Brain microvascular endothelial cell (primary cell): ENCODE measurements around the gene MROH2A.

Experiments used
- DNase-seq: peaks from one replicate; pipeline ENCODE4 v3.0.0-alpha.2; 2020
- H3K27ac ChIP-seq: fragments of 250-450 bp; sonication (Bioruptor Pico); 2 replicates; pipeline ENCODE4 v1.5.1; 2020; ENCODE audit warnings: mild to moderate bottlenecking, moderate library complexity
- H3K27me3 ChIP-seq: fragments of 250-450 bp; sonication (Bioruptor Pico); replicated peaks from 2 replicates; pipeline ENCODE4 v1.5.1; 2020; ENCODE audit warnings: mild to moderate bottlenecking
- H3K36me3 ChIP-seq: fragments of 250-450 bp; sonication (Bioruptor Pico); replicated peaks from 2 replicates; pipeline ENCODE4 v1.5.1; 2020; ENCODE audit warnings: mild to moderate bottlenecking
- H3K4me3 ChIP-seq: 2 replicates; pipeline ENCODE4 v1.5.1; 2011; ENCODE audit warnings: low read depth, mild to moderate bottlenecking, control low read depth, low read length, moderate library complexity
- CTCF ChIP-seq: IDR thresholded peaks from 2 replicates; pipeline ENCODE4 v1.5.1; 2011; ENCODE audit warnings: low read depth, mild to moderate bottlenecking, moderate library complexity, low read length, control low read depth, inconsistent platforms; ENCODE audit errors: missing control alignments
- in situ Hi-C: cut with HindIII; loops from 2 replicates; pipeline ENCODE4 v1.10.0; 2017; ENCODE audit warnings: low sequenced_read_pairs, low pct_ligation_motif_present

The MROH2A gene

GRCh38 chr2:233858331-233858730 lies 80.2 kb downstream of the MROH2A start:
- in situ Hi-C loops = no loop called here
- no peak for DNase-seq
- Histone ChIP-seq H3K27ac (no peak overlapping the region), H3K27me3 (no peaks in the 10 kb centered on the region), H3K4me3 (no peak overlapping the region), H3K36me3 (no peaks in the 10 kb centered on the region)
- TF ChIP-seq CTCF = no peak

- H3K36me3 ChIP-seq = no peaks in the 10 kb centered on the region
- in situ Hi-C loops = no loop called here
These were observed 84.2 kb downstream of the MROH2A start for GRCh38 chr2:233862261-233862768.

GRCh38 chr2:233865838-233866237 lies 87.7 kb downstream of the MROH2A start:
- no peak for DNase-seq
- H3K36me3 ChIP-seq = no peaks in the 10 kb centered on the region
- in situ Hi-C loops = no loop called here
- H3K27ac ChIP-seq = no peak overlapping the region
- H3K4me3 ChIP-seq = no peak overlapping the region
- peak; percentile 44 for TF ChIP-seq CTCF
- H3K27me3 ChIP-seq = no peaks in the 10 kb centered on the region

More at GRCh38 chr2:233862261-233862768, 84.2 kb downstream of the MROH2A start:
- DNase-seq = no peak
- no peak for TF ChIP-seq CTCF
- Histone ChIP-seq H3K27ac (no peak overlapping the region), H3K27me3 (no peaks in the 10 kb centered on the region), H3K4me3 (no peak overlapping the region)

- TF ChIP-seq CTCF = no peak
- no peak overlapping the region for H3K4me3 ChIP-seq
- no peak overlapping the region for H3K27ac ChIP-seq
- no peak for DNase-seq
- H3K36me3 ChIP-seq = no peaks in the 10 kb centered on the region
- in situ Hi-C loops = no loop called here
- H3K27me3 ChIP-seq = no peaks in the 10 kb centered on the region
These were observed 88.3 kb downstream of the MROH2A start for GRCh38 chr2:233866479-233866878.

- H3K4me3 ChIP-seq = peak within 1 kb of the TSS; percentile 64
- peak; percentile 12 for DNase-seq
These were observed 89.9 kb downstream of the MROH2A start, which contains the start of gene MSL3B for GRCh38 chr2:233867993-233868532. Gene MSL3B, minus strand, starts transcription at chr2:233868386.

More at GRCh38 chr2:233867993-233868532, 89.9 kb downstream of the MROH2A start, which contains the start of gene MSL3B:
- Histone ChIP-seq H3K36me3 (no peaks in the 10 kb centered on the region), H3K27me3 (no peaks in the 10 kb centered on the region), H3K27ac (peak within 1 kb of the TSS; percentile 59)
- TF ChIP-seq CTCF = no peak
- in situ Hi-C loops = no loop called here
